Neural crest cell (in vitro differentiated cells): Measurements from ENCODE around the gene BDKRB2. TPM values are rescaled to one million over a fixed set of nuclear protein-coding genes. Genes with fewer than 3 reads are reported as not detected.

Source experiments
- DNase-seq: peaks from one replicate; pipeline ENCODE4 v3.0.0; 2021; ENCODE audit warnings: low read depth, mixed read lengths, low spot score
- H3K27ac Mint-ChIP-seq: one replicate; pipeline ENCODE4 v1.8.0; 2021; ENCODE audit warnings: mild to moderate bottlenecking, mixed read lengths; ENCODE audit not compliant: unreplicated experiment
- H3K27me3 Mint-ChIP-seq: 2 replicates; pipeline ENCODE4 v1.8.0; 2021; ENCODE audit warnings: low read depth, mild to moderate bottlenecking, mixed read lengths
- H3K36me3 Mint-ChIP-seq: 2 replicates; pipeline ENCODE4 v1.8.0; 2021; ENCODE audit warnings: low read depth, mild to moderate bottlenecking, mixed read lengths
- H3K4me1 Mint-ChIP-seq: 2 replicates; pipeline ENCODE4 v1.8.0; 2021; ENCODE audit warnings: mixed read lengths
- H3K4me3 Mint-ChIP-seq: one replicate; pipeline ENCODE4 v1.8.0; 2021; ENCODE audit warnings: mild to moderate bottlenecking, mixed read lengths
- H3K9me3 Mint-ChIP-seq: 2 replicates; pipeline ENCODE4 v1.8.0; 2021; ENCODE audit warnings: mixed read lengths
- CTCF ChIP-seq: fragments of 200-600 bp; sonication (generic); conservative IDR thresholded peaks from 2 replicates; pipeline ENCODE4 v1.5.0; 2021; ENCODE audit warnings: antibody characterized with exemption, mild to moderate bottlenecking
- total RNA-seq: library from RNA; stranded (reverse); gene quantifications from 2 replicates; pipeline ENCODE4 v1.2.1, GENCODE V29; 2021

BDKRB2 gene
- total RNA-seq, 1 donor from 2014 or later: 0.09 TPM

GRCh38 chr14:96245710-96246538, 41.3 kb downstream of the BDKRB2 start:
- H3K4me3 Mint-ChIP-seq: no peak overlapping the region
- no peak overlapping the region for H3K27ac Mint-ChIP-seq
- H3K36me3 Mint-ChIP-seq: no peaks in the 10 kb centered on the region
- DNase-seq: no peak
- H3K27me3 Mint-ChIP-seq: peaks cover 8% of the 10 kb centered on the region
- H3K4me1 Mint-ChIP-seq: no peaks in the 10 kb centered on the region
- H3K9me3 Mint-ChIP-seq: peaks cover 24% of the 10 kb centered on the region
- no peak for TF ChIP-seq CTCF

DNA sequence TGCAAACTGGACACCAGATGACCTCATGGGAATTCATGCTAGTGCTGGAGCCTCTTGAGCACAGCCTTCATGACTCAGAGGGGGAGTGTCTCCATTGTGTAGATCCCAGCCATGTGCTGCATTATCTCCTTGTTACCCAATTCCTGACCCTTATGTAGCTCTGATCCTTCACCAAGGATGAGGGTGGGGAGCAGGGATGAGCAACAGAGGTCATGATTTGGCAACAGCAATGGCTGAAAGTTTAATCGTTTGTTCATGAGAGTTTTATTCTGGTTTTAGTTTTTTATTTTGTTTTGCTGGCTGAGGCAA, 41.9 kb downstream of the BDKRB2 start:
- Mint-ChIP-seq H3K27ac (no peak overlapping the region), H3K4me1 (no peaks in the 10 kb centered on the region), H3K27me3 (peaks cover 8% of the 10 kb centered on the region), H3K36me3 (no peaks in the 10 kb centered on the region), H3K9me3 (peaks cover 24% of the 10 kb centered on the region), H3K4me3 (no peak overlapping the region)
- DNase-seq: no peak
- TF ChIP-seq CTCF: no peak

- Mint-ChIP-seq H3K4me1 (no peaks in the 10 kb centered on the region), H3K27ac (peak overlapping the region; percentile 10), H3K27me3 (peaks cover 8% of the 10 kb centered on the region), H3K36me3 (no peaks in the 10 kb centered on the region), H3K4me3 (no peak overlapping the region), H3K9me3 (peaks cover 23% of the 10 kb centered on the region)
- DNase-seq: no peak
- no peak for TF ChIP-seq CTCF
Observed at GRCh38 chr14:96247031-96247430, 42.4 kb downstream of the BDKRB2 start.

- TF ChIP-seq CTCF: no peak
- peaks cover 8% of the 10 kb centered on the region for H3K27me3 Mint-ChIP-seq
- peaks cover 14% of the 10 kb centered on the region for H3K9me3 Mint-ChIP-seq
- no peak for DNase-seq
- no peak overlapping the region for H3K4me3 Mint-ChIP-seq
- no peak overlapping the region for H3K27ac Mint-ChIP-seq
- H3K4me1 Mint-ChIP-seq: no peaks in the 10 kb centered on the region
- no peaks in the 10 kb centered on the region for H3K36me3 Mint-ChIP-seq
Observed at GRCh38 chr14:96249029-96249428, 44.4 kb downstream of the BDKRB2 start.

DNA sequence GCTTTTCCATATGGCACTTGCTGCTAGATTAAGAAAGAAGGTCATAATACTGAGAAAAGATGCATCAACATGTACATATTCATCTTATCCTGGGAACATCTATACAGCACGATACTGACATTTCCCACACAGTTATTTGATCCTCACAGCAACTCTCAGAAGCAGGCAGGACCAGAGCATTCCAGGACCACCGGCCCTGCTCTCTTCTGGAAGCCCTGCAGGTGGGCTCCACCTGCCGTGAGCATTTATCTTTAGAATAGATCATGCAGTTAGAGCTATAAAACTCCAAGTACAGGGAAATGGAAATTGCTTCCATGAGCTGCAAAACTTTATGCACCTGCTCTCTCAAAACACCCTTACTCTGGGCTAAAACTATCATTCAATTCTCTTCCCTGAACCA, 45.8 kb downstream of the BDKRB2 start:
- TF ChIP-seq CTCF: no peak
- Mint-ChIP-seq H3K27me3 (peaks cover 8% of the 10 kb centered on the region), H3K27ac (no peak overlapping the region), H3K9me3 (peaks cover 8% of the 10 kb centered on the region), H3K36me3 (no peaks in the 10 kb centered on the region), H3K4me1 (no peaks in the 10 kb centered on the region), H3K4me3 (no peak overlapping the region)
- no peak for DNase-seq
